ENCODE data around the gene TGFB1I1.

DNA sequence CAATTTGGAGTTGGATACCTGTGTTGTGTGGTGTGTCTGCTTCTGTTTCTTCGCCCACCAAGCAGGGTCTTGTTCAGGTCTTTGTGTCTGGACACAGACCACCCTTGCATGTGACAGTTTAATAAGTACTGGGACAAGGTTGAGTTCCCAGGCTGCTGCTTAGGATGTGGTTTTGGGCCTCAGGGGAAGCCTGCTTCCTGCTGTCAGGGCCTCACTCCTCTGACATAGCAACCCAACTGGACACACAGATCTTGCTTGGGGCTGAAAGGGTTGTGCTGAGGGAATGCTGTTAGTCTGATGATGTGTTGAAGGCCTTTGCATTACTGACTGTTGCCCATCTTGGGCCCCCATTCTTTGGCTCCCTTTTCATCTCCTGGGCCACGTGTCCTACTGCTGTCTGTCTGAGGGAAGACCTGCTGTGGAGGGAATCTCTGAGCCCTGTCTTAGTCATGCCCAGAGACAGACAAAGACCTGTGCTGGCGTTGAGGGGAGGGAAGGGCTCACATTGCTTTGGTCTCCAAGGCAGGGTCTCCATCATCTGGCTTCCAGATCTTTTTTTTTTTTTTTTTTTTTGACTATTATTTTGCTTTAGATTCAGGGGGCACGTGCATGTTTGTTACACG, 4.7 kb upstream of the TGFB1I1 start:
- TF ChIP-seq RAD21 (IDR thresholded peaks at IDR 0.05; ENCODE audit: low read depth) (no peak), TAF1 (IDR thresholded peaks at IDR 0.05; ENCODE audit: low read depth) (no peak), EP300 (IDR thresholded peaks at IDR 0.05; ENCODE audit: borderline replicate concordance) (no peak), EGR1 (IDR thresholded peaks at IDR 0.05) (no peak), YY1 (IDR thresholded peaks at IDR 0.05; ENCODE audit: low read depth) (no peak), FOXM1 (IDR thresholded peaks at IDR 0.05; ENCODE audit: borderline replicate concordance, low read depth) (no peak), ZBTB7A (IDR thresholded peaks at IDR 0.05; ENCODE audit: low read depth) (no peak), TEAD4 (IDR thresholded peaks at IDR 0.05) (no peak), NFIC (IDR thresholded peaks at IDR 0.05) (no peak), CEBPB (IDR thresholded peaks at IDR 0.05) (no peak)
- TF ChIP-seq, protein P1, sequence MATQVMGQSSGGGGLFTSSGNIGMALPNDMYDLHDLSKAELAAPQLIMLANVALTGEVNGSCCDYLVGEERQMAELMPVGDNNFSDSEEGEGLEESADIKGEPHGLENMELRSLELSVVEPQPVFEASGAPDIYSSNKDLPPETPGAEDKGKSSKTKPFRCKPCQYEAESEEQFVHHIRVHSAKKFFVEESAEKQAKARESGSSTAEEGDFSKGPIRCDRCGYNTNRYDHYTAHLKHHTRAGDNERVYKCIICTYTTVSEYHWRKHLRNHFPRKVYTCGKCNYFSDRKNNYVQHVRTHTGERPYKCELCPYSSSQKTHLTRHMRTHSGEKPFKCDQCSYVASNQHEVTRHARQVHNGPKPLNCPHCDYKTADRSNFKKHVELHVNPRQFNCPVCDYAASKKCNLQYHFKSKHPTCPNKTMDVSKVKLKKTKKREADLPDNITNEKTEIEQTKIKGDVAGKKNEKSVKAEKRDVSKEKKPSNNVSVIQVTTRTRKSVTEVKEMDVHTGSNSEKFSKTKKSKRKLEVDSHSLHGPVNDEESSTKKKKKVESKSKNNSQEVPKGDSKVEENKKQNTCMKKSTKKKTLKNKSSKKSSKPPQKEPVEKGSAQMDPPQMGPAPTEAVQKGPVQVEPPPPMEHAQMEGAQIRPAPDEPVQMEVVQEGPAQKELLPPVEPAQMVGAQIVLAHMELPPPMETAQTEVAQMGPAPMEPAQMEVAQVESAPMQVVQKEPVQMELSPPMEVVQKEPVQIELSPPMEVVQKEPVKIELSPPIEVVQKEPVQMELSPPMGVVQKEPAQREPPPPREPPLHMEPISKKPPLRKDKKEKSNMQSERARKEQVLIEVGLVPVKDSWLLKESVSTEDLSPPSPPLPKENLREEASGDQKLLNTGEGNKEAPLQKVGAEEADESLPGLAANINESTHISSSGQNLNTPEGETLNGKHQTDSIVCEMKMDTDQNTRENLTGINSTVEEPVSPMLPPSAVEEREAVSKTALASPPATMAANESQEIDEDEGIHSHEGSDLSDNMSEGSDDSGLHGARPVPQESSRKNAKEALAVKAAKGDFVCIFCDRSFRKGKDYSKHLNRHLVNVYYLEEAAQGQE (IDR thresholded peaks at IDR 0.05; ENCODE audit: low read depth): no peak

Data from Ishikawa (cell line).